HEK293 (cell line): ENCODE data around the gene AXL.

Experiments used
- AEBP2 ChIP-seq: fragments of 450-650 bp; formaldehyde crosslinking; IDR thresholded peaks from 2 replicates; pipeline ENCODE4 v1.5.1; 2016; ENCODE audit warnings: missing biosample characterization, missing genetic modification characterization, borderline replicate concordance
- ATF2 ChIP-seq: fragments of 450-650 bp; formaldehyde crosslinking; IDR thresholded peaks from 2 replicates; pipeline ENCODE4 v1.5.1; 2016; ENCODE audit warnings: missing biosample characterization, missing genetic modification characterization, low read depth
- BCL11B ChIP-seq: fragments of 450-650 bp; formaldehyde crosslinking; IDR thresholded peaks from 2 replicates; pipeline ENCODE4 v1.5.1; 2016; ENCODE audit warnings: low read depth, missing biosample characterization, missing genetic modification characterization
- CTCF ChIP-seq: fragments of 450-650 bp; formaldehyde crosslinking; IDR thresholded peaks from 2 replicates; pipeline ENCODE4 v1.5.1; 2016; ENCODE audit warnings: missing biosample characterization, missing genetic modification characterization
- HOXC10 ChIP-seq: sonication (generic); formaldehyde crosslinking; IDR thresholded peaks from 2 replicates; pipeline ENCODE4 v1.8.1; 2023; ENCODE audit warnings: mild to moderate bottlenecking, missing genetic modification reagents
- OVOL3 ChIP-seq: fragments of 450-650 bp; formaldehyde crosslinking; IDR thresholded peaks from 2 replicates; pipeline ENCODE4 v1.5.1; 2016; ENCODE audit warnings: missing biosample characterization, missing genetic modification characterization
- SETDB1 ChIP-seq: IDR thresholded peaks from one replicate; pipeline ENCODE4 v1.6.1; 2017; ENCODE audit warnings: mild to moderate bottlenecking, low read length, moderate library complexity, mixed read lengths; ENCODE audit not compliant: insufficient read length
- ZBTB26 ChIP-seq: fragments of 450-650 bp; formaldehyde crosslinking; optimal IDR thresholded peaks from 2 replicates; pipeline ENCODE3; 2016; ENCODE audit warnings: missing biosample characterization, mild to moderate bottlenecking, missing genetic modification characterization
- ZBTB8A ChIP-seq: fragments of 450-650 bp; formaldehyde crosslinking; IDR thresholded peaks from 2 replicates; pipeline ENCODE4 v1.5.1; 2016; ENCODE audit warnings: missing biosample characterization, missing genetic modification characterization
- ZFP37 ChIP-seq: fragments of 450-650 bp; formaldehyde crosslinking; IDR thresholded peaks from 2 replicates; pipeline ENCODE4 v1.5.1; 2016; ENCODE audit warnings: missing biosample characterization, missing genetic modification characterization
- ZFP69B ChIP-seq: fragments of 450-650 bp; formaldehyde crosslinking; IDR thresholded peaks from 2 replicates; pipeline ENCODE4 v1.5.1; 2016; ENCODE audit warnings: missing biosample characterization, missing genetic modification characterization
- ZNF112 ChIP-seq: fragments of 450-650 bp; formaldehyde crosslinking; IDR thresholded peaks from 2 replicates; pipeline ENCODE4 v1.5.0; 2017; ENCODE audit warnings: missing biosample characterization, missing genetic modification characterization
- ZNF121 ChIP-seq: fragments of 450-650 bp; formaldehyde crosslinking; IDR thresholded peaks from 2 replicates; pipeline ENCODE4 v1.5.1; 2016; ENCODE audit warnings: missing biosample characterization, missing genetic modification characterization
- ZNF140 ChIP-seq: fragments of 450-650 bp; formaldehyde crosslinking; IDR thresholded peaks from 2 replicates; pipeline ENCODE4 v1.5.1; 2016; ENCODE audit warnings: missing biosample characterization, missing genetic modification characterization
- ZNF18 ChIP-seq: fragments of 450-650 bp; formaldehyde crosslinking; IDR thresholded peaks from 2 replicates; pipeline ENCODE4 v1.5.1; 2016; ENCODE audit warnings: missing biosample characterization, missing genetic modification characterization
- ZNF311 ChIP-seq: fragments of 450-650 bp; formaldehyde crosslinking; IDR thresholded peaks from 2 replicates; pipeline ENCODE4 v1.5.1; 2017; ENCODE audit warnings: missing biosample characterization, missing genetic modification characterization, borderline replicate concordance
- ZNF350 ChIP-seq: fragments of 450-650 bp; formaldehyde crosslinking; IDR thresholded peaks from 2 replicates; pipeline ENCODE4 v1.5.0; 2017; ENCODE audit warnings: missing biosample characterization, mild to moderate bottlenecking, missing genetic modification characterization
- ZNF354C ChIP-seq: fragments of 450-650 bp; formaldehyde crosslinking; IDR thresholded peaks from 2 replicates; pipeline ENCODE4 v1.5.1; 2016; ENCODE audit warnings: missing biosample characterization, missing genetic modification characterization, low read depth, borderline replicate concordance
- ZNF37A ChIP-seq: fragments of 450-650 bp; IDR thresholded peaks from 2 replicates; pipeline ENCODE4 v1.5.1; 2018; ENCODE audit warnings: missing biosample characterization, missing genetic modification characterization
- ZNF394 ChIP-seq: fragments of 450-650 bp; formaldehyde crosslinking; IDR thresholded peaks from 2 replicates; pipeline ENCODE4 v1.5.1; 2016; ENCODE audit warnings: missing biosample characterization, missing genetic modification characterization, mild to moderate bottlenecking, moderate library complexity, borderline replicate concordance
- ZNF513 ChIP-seq: fragments of 450-650 bp; IDR thresholded peaks from 2 replicates; pipeline ENCODE4 v1.5.1; 2018; ENCODE audit warnings: missing biosample characterization, missing genetic modification characterization
- ZNF529 ChIP-seq: fragments of 450-650 bp; formaldehyde crosslinking; IDR thresholded peaks from 2 replicates; pipeline ENCODE4 v1.5.1; 2017; ENCODE audit warnings: missing genetic modification characterization, missing biosample characterization; ENCODE audit not compliant: insufficient replicate concordance
- ZNF548 ChIP-seq: fragments of 450-650 bp; formaldehyde crosslinking; IDR thresholded peaks from 2 replicates; pipeline ENCODE4 v1.5.1; 2016; ENCODE audit warnings: missing biosample characterization, missing genetic modification characterization
- ZNF549 ChIP-seq: fragments of 450-650 bp; IDR thresholded peaks from 2 replicates; pipeline ENCODE4 v1.5.1; 2018; ENCODE audit warnings: missing biosample characterization, missing genetic modification characterization, mild to moderate bottlenecking, inconsistent platforms, moderate library complexity
- ZNF558 ChIP-seq: fragments of 450-650 bp; formaldehyde crosslinking; IDR thresholded peaks from 2 replicates; pipeline ENCODE4 v1.5.1; 2016; ENCODE audit warnings: missing biosample characterization, missing genetic modification characterization
- ZNF600 ChIP-seq: fragments of 450-650 bp; formaldehyde crosslinking; IDR thresholded peaks from 2 replicates; pipeline ENCODE4 v1.5.1; 2016; ENCODE audit warnings: missing biosample characterization, missing genetic modification characterization
- ZNF626 ChIP-seq: fragments of 450-650 bp; sonication (Bioruptor Pico); formaldehyde crosslinking; IDR thresholded peaks from 2 replicates; pipeline ENCODE4 v1.5.1; 2018; ENCODE audit warnings: missing biosample characterization, missing genetic modification characterization, inconsistent platforms
- ZNF639 ChIP-seq: fragments of 450-650 bp; formaldehyde crosslinking; IDR thresholded peaks from 2 replicates; pipeline ENCODE4 v1.5.1; 2016; ENCODE audit warnings: missing biosample characterization, missing genetic modification characterization
- ZNF785 ChIP-seq: fragments of 450-650 bp; formaldehyde crosslinking; IDR thresholded peaks from 2 replicates; pipeline ENCODE4 v1.5.1; 2016; ENCODE audit warnings: missing biosample characterization, missing genetic modification characterization
- ZNF830 ChIP-seq: fragments of 450-650 bp; IDR thresholded peaks from 2 replicates; pipeline ENCODE4 v1.5.0; 2018; ENCODE audit warnings: missing biosample characterization, missing genetic modification characterization, low read depth, mild to moderate bottlenecking, moderate library complexity

The AXL gene

GRCh38 chr19:41265395-41266153 is 46.6 kb downstream of the AXL start (continued):
- TF ChIP-seq BCL11B (tag by site-specific recombination) (no peak), ZNF513 (no peak), ZNF350 (tag by site-specific recombination) (no peak), OVOL3 (tag by site-specific recombination) (no peak), ZNF529 (tag by site-specific recombination) (no peak), SETDB1 (no peak), ZBTB8A (tag by site-specific recombination) (no peak), HOXC10 (CRISPR knock-in tag) (no peak), ZNF18 (tag by site-specific recombination) (no peak), ZNF140 (tag by site-specific recombination) (no peak), ZNF37A (tag by site-specific recombination) (no peak), ZNF112 (tag by site-specific recombination) (no peak), ZBTB26 (tag by site-specific recombination) (peak; percentile 17), ZFP37 (tag by site-specific recombination) (no peak), ZNF548 (tag by site-specific recombination) (no peak), ZNF830 (no peak), ZNF394 (tag by site-specific recombination) (peak; percentile 15; the same call in 1 of the 2 replicates), ZNF558 (no peak), ZNF549 (tag by site-specific recombination) (no peak), ZNF121 (tag by site-specific recombination) (no peak), ZNF354C (tag by site-specific recombination) (no peak), ATF2 (tag by site-specific recombination) (no peak), ZNF600 (tag by site-specific recombination) (0 out of 2 replicates have a peak, but pooled peaks have one; percentile 11), CTCF (tag by site-specific recombination) (no peak), ZNF639 (tag by site-specific recombination) (no peak), AEBP2 (no peak), ZNF785 (no peak), ZFP69B (tag by site-specific recombination) (no peak), ZNF626 (tag by site-specific recombination) (no peak), ZNF311 (tag by site-specific recombination) (no peak)
